MM.1S (cell line): ENCODE results near the gene FOXN3.

ENCODE experiments used
- EZH2 ChIP-seq: fragments of 300-600 bp; sonication (generic); optimal IDR thresholded peaks from 2 replicates; pipeline ENCODE3; 2017; ENCODE audit warnings: low read depth, mild to moderate bottlenecking, antibody characterized with exemption, low read length, mixed read lengths
- EZH2phosphoT487 ChIP-seq: fragments of 300-600 bp; sonication (generic); IDR thresholded peaks from 2 replicates; pipeline ENCODE4 v1.6.1; 2018; ENCODE audit warnings: antibody characterized with exemption, low read length
- TF ChIP-seq, protein P1 (sequence below): fragments of 300-600 bp; sonication (generic); IDR thresholded peaks from 2 replicates; pipeline ENCODE4 v1.5.1; 2016; ENCODE audit warnings: antibody characterized with exemption, low read length, mixed read lengths

DNA sequence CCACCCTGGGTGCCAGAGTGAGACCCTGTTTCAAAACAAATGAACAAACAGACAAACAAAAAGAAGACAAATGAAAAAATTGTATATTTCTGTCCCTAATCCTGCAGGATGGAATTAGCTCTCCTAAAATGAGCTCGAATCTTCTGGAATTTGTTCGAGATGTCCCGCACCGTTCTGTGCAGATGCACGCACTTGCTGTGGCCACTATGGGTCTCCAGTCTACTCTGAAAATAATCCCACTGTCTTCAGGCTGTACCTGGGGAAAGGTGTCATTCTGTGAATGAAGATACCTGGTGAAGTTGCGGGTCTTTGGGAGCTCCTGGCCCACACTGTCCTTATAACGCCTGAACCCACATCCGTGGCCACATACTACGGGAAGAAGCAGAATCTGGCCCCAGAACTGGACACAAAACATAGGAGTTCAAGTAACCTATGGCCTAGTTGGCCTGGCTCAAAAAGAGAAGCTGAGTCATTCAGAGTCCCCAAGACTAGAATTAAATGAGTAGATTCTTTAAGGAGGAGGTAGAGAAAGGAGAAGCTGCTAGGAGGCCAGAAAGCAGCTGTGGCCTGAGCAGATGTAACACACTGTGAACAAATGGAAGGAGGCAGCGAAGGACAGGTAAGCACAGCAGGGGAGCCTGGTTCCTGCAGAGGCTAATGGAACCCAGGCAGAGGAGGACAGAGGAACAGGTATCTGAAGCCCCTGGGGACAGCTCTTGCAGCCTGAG, 108.6 kb downstream of the FOXN3 start:
- TF ChIP-seq, protein P1, sequence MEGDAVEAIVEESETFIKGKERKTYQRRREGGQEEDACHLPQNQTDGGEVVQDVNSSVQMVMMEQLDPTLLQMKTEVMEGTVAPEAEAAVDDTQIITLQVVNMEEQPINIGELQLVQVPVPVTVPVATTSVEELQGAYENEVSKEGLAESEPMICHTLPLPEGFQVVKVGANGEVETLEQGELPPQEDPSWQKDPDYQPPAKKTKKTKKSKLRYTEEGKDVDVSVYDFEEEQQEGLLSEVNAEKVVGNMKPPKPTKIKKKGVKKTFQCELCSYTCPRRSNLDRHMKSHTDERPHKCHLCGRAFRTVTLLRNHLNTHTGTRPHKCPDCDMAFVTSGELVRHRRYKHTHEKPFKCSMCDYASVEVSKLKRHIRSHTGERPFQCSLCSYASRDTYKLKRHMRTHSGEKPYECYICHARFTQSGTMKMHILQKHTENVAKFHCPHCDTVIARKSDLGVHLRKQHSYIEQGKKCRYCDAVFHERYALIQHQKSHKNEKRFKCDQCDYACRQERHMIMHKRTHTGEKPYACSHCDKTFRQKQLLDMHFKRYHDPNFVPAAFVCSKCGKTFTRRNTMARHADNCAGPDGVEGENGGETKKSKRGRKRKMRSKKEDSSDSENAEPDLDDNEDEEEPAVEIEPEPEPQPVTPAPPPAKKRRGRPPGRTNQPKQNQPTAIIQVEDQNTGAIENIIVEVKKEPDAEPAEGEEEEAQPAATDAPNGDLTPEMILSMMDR, result no peak
- no peak for TF ChIP-seq EZH2
- TF ChIP-seq EZH2phosphoT487, result no peak
